Fibroblast of skin of right biceps (primary cell): Measurements from ENCODE around the gene PTPRD.

Experiments
- DNase-seq: peaks from one replicate; pipeline ENCODE4 v3.0.0-alpha.2; 2013

PTPRD gene

GRCh38 chr9:8337834-8338766 lies 2274.7 kb downstream of the PTPRD start:
- DNase-seq = peak; percentile 35

- peak; percentile 31 for DNase-seq
Observed at GRCh38 chr9:8332871-8333270, 2279.9 kb downstream of the PTPRD start.

- peak; percentile 36 for DNase-seq
Observed at GRCh38 chr9:8332331-8332650, 2280.5 kb downstream of the PTPRD start.

GRCh38 chr9:8331507-8332330 lies 2281.1 kb downstream of the PTPRD start:
- DNase-seq = peak; percentile 11

- no peak for DNase-seq
Observed at GRCh38 chr9:8329561-8330283, 2283.1 kb downstream of the PTPRD start.

GRCh38 chr9:8315211-8315610 lies 2297.6 kb downstream of the PTPRD start:
- peak; percentile 38 for DNase-seq

- no peak for DNase-seq
Observed at GRCh38 chr9:8309258-8309657, 2303.5 kb downstream of the PTPRD start.

- DNase-seq = no peak
Observed at GRCh38 chr9:8304720-8305119, 2308.1 kb downstream of the PTPRD start.

GRCh38 chr9:8301296-8301695 lies 2311.5 kb downstream of the PTPRD start:
- no peak for DNase-seq

- DNase-seq = no peak
Observed at GRCh38 chr9:8297047-8297446, 2315.8 kb downstream of the PTPRD start.

- DNase-seq = no peak
Observed at GRCh38 chr9:8292657-8293056, 2320.1 kb downstream of the PTPRD start.

- no peak for DNase-seq
Observed at GRCh38 chr9:8289681-8290080, 2323.1 kb downstream of the PTPRD start.

GRCh38 chr9:8287970-8288369 lies 2324.8 kb downstream of the PTPRD start:
- no peak for DNase-seq

- no peak for DNase-seq
Observed at GRCh38 chr9:8287501-8287900, 2325.3 kb downstream of the PTPRD start.

- no peak for DNase-seq
Observed at GRCh38 chr9:8284884-8285283, 2327.9 kb downstream of the PTPRD start.

- no peak for DNase-seq
Observed at GRCh38 chr9:8282535-8282934, 2330.3 kb downstream of the PTPRD start.

- no peak for DNase-seq
Observed at GRCh38 chr9:8280811-8281210, 2332.0 kb downstream of the PTPRD start.

GRCh38 chr9:8278048-8278447 lies 2334.8 kb downstream of the PTPRD start:
- no peak for DNase-seq

GRCh38 chr9:8270235-8270634 lies 2342.6 kb downstream of the PTPRD start:
- no peak for DNase-seq

- DNase-seq = peak; percentile 3
Observed at GRCh38 chr9:8268881-8269280, 2343.9 kb downstream of the PTPRD start.

GRCh38 chr9:8268216-8268878 lies 2344.5 kb downstream of the PTPRD start:
- DNase-seq = no peak

GRCh38 chr9:8267636-8268035 lies 2345.2 kb downstream of the PTPRD start:
- DNase-seq = no peak

- no peak for DNase-seq
Observed at GRCh38 chr9:8266861-8267260, 2345.9 kb downstream of the PTPRD start.
